ENCODE results near the gene ABCF3.
A peak's percentile ranks its signal among the peaks of the same experiment; 100 is the strongest.

ABCF3 gene

GRCh38 chr3:184167786-184168185, 18.2 kb upstream of the ABCF3 start:
- DNase-seq (ENCODE audit: low read depth), result no peak

GRCh38 chr3:184168363-184169120, 17.5 kb upstream of the ABCF3 start:
- DNase-seq (ENCODE audit: low read depth), result peak; percentile 90

- DNase-seq (ENCODE audit: low read depth), result no peak
Measured at GRCh38 chr3:184169896-184170875, 15.8 kb upstream of the ABCF3 start.

DNA sequence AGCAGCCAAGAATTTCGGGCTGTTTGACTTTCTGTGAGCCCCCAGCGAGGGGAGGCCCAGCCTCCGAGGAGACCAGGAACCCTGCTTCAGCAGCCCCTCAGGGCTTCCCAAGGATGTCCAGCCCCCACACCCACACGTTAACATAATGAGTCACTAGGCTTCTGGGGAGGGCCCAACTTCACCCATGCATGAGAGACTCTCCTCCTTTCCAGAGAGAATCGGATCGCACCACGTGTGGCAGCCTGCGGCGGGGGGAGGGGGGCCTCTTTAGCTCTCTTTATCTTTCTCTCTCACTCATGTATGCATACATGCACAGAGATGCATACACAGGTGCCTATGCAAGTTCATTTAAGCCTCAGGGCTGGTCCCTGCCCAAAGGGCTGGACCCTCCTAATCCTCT, 14.4 kb upstream of the ABCF3 start:
- DNase-seq (ENCODE audit: low read depth), result peak; percentile 85

DNA sequence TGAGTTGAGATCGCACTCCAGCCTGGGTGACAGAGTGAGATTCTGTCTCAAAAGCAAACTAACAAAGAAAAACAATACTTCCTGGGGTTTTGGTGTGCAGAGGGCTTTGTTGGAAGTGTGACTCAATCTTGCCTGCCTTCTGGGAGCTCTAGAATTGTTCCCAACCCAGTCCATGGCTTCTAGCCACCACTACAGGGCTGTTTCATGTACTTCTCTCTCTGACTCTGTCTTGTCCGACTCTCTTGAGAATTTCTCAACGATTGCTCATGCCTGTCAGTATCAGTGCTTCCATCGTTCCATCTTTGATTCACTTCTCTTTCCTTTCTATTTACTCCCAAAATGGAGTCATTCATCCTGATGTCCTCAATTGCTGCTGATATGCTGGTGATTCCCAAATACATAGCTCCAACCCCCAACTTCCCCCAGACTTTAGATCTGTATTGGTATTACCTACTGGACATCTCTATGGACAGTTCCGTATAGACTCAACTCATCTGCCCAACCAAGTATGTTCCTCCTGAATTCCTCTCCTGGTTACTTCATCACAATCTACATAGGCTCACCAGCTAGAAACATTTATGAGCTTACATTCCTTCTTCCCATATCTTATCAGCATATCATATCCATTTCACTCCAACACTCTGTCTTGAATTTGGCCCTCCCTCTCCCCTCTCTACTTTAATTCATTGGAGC, 13.2 kb upstream of the ABCF3 start:
- peak; percentile 97 for DNase-seq (ENCODE audit: low read depth)

DNA sequence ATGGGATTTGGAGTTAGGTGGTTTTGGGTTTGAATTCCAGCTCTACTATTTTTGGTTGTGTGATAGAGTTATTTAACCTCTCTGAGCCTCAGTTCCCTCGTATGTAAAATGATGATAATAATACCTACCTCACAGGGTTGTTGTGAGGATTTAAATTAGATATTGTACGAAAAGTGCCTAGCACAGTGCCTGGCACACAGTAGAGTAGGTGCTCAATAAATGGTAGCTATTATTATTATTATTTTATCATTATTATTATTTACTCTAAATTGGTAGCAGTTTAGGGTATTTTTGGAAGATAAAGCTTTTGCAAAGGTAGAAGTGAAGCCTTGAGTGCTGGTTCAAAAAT, 12.7 kb upstream of the ABCF3 start:
- no peak for DNase-seq (ENCODE audit: low read depth)

DNA sequence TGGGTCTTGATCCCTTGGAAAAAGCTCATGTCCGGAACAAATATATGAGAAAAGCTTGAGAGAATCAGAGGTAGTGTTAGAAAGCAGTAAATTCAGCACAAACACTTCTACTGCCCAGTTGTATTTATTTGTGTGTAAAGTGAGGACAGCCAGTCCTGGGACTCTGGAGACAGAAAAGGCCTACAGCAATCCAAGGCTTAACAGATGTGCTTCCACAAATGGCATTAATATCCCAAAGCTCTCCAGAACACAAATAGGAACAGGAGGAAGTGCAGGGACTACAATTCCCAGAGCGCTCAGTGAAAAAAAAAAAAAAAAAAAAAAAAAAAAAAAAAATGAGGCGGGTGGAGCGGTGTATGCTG, 11.7 kb upstream of the ABCF3 start:
- DNase-seq (ENCODE audit: low read depth), result no peak

GRCh38 chr3:184174646-184175492, 11.1 kb upstream of the ABCF3 start, which contains the start of gene AP2M1:
Gene AP2M1 (plus strand): TSS chr3:184174855. CDS start chr3:184176994, 2,139 bp downstream.
- DNase-seq (ENCODE audit: low read depth), result peak; percentile 100

DNA sequence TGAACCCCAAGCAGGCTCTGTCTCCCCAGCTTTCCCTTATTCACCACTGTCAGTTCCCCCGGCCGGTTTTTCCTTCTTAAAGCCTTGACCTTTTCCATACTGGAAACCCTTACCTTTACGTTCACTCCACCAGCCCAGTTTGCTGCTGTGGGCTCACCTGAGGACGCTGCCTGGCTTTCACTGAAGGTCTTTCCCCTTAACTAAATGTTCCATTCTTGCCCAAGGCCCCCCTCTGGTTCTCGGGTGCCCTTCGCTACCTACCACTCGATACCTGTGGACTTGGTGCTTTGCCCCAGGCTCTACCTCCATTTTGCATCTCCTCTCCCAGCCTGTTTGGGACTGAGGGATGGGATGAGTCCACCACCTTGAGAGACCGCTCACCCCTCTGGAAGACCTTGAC, 10.5 kb upstream of the ABCF3 start:
- no peak for DNase-seq (ENCODE audit: low read depth)

DNA sequence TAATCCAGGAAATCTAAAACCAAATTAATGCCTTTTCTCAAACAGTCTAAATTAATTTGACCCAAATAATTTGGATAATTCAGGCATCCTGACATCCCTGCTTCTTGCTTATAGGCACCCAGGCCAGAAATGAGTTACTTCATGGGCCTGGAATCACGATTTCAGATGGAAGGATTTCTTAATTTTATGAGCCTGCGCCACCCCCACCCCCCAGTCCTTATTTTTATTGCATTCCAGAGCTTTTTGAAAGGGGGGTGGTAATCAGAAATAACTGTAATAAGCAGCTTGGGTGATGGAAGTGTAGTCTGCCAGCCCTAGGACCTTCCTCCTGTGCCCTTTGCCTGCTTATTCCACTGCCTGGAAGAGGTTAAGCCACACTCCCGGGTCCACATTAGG, 10.0 kb upstream of the ABCF3 start:
- DNase-seq (ENCODE audit: low read depth), result peak; percentile 73

- DNase-seq (ENCODE audit: low read depth), result peak; percentile 99
Measured at GRCh38 chr3:184176377-184177330, 9.3 kb upstream of the ABCF3 start.

GRCh38 chr3:184177331-184177731, 8.7 kb upstream of the ABCF3 start:
- peak; percentile 77 for DNase-seq (ENCODE audit: low read depth)

- DNase-seq (ENCODE audit: low read depth), result no peak
Measured at GRCh38 chr3:184177767-184178306, 8.2 kb upstream of the ABCF3 start.

- DNase-seq (ENCODE audit: low read depth), result no peak
Measured at GRCh38 chr3:184178521-184179138, 7.4 kb upstream of the ABCF3 start.

DNA sequence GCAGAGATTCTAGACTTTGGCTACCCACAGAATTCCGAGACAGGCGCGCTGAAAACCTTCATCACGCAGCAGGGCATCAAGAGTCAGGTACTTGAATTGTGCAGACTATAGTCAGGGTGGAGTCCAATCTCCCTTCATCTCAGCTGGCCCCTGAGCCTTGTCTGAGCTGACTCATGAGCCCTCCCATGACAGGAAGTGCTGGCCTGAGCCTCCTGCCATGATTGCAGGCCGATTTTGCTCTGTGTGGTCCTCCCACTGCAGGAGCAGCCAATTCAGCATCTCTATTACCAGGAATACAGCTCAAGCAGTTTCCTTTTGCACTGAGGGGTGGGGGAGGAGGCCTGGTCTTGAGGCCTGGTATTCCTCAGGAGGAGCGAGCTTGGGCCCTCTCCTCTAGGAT, 5.8 kb upstream of the ABCF3 start:
- DNase-seq (ENCODE audit: low read depth), result peak; percentile 68

GRCh38 chr3:184181596-184181995, 4.4 kb upstream of the ABCF3 start:
- DNase-seq (ENCODE audit: low read depth), result no peak

GRCh38 chr3:184183679-184184078, 2.3 kb upstream of the ABCF3 start:
- DNase-seq (ENCODE audit: low read depth), result no peak

- no peak for DNase-seq (ENCODE audit: low read depth)
Measured at GRCh38 chr3:184184546-184185230, 1.3 kb upstream of the ABCF3 start.
